ENCODE data around the gene PARP6. TPM values are rescaled to one million over a fixed set of nuclear protein-coding genes. Genes with fewer than 3 reads are reported as not detected.

PARP6 gene
- total RNA-seq, 2 donors from 2014 or later: 52.3 to 64.8 TPM

DNA sequence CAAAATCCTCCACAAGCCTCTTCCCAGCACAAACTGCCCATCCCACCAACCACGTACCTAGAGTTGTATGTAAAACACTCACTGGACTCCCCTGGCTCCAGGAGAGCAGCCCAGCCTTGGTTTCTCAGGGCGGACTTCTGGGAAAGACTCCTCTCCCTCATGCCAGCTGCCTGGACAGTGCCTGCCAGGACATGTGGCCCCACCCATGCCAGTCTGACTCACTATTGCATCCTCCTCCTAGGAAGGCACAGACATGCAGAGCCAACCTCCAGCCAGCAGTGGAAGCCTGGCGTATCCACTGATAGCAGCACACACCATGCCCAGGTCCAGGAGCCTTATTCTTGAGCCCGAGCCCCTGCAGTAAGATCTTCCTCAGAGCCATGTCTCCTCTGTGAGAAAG lies 50.0 kb downstream of the PARP6 start:
- peaks cover 47 to 89% of the 10 kb centered on the region in 2 donors for H3K36me3 Mint-ChIP-seq
- no peaks in the 10 kb centered on the region for H3K9me3 Mint-ChIP-seq
- peak overlapping the region; percentile 73 to 81 for H3K27ac Mint-ChIP-seq
- ATAC-seq (no peak), DNase-seq (ENCODE audit: low spot score in 2 of 2) (no peak)

DNA sequence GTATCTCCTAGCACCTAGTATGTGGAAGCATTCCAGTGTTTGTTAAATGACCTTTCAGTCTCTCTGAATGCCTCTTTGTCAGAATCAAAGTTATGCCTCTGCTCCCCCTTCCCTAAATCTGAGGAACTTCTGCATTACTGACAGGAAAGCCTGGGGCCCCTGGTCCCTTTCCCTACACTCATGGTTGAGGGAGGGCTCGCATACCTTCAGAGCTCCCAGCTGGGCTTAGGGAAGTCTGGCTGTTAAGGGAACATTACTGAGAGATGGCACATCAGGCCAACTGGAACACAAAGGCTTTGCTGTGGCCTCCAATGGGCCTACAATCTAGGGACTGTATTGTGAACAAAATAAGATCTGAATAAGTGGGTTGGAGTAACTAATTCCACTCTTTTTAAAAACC lies 51.7 kb downstream of the PARP6 start:
- Mint-ChIP-seq H3K27ac (peak overlapping the region; percentile 20 to 84), H3K9me3 (no peaks in the 10 kb centered on the region), H3K36me3 (peaks cover 48 to 79% of the 10 kb centered on the region in 2 donors)
- DNase-seq (ENCODE audit: low spot score in 2 of 2) (no peak), ATAC-seq (no peak)

DNA sequence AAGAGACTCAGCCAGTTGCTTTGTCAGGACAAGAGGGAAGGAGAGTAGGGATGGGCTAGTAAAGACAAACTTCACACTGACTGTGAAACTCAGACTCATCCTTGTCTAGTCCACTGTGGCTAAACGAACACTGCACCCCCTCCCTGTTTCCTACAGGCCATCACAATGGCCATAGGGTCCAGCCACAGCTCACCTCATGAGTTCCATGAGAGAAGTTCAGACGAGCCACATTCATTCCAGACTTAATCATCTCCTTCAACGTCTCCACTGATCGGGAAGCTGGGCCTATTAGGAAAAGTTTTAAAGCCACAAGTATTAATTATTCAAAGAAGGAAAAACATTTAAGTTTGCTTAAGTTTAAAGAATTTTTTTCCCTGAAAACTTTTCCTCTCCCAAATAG lies 55.1 kb downstream of the PARP6 start:
- no peaks in the 10 kb centered on the region for H3K9me3 Mint-ChIP-seq
- ATAC-seq (no peak), DNase-seq (ENCODE audit: low spot score in 2 of 2) (no peak)
- peak overlapping the region; percentile 18 to 57 for H3K27ac Mint-ChIP-seq
- H3K36me3 Mint-ChIP-seq: peaks cover 28 to 68% of the 10 kb centered on the region in 2 donors

DNA sequence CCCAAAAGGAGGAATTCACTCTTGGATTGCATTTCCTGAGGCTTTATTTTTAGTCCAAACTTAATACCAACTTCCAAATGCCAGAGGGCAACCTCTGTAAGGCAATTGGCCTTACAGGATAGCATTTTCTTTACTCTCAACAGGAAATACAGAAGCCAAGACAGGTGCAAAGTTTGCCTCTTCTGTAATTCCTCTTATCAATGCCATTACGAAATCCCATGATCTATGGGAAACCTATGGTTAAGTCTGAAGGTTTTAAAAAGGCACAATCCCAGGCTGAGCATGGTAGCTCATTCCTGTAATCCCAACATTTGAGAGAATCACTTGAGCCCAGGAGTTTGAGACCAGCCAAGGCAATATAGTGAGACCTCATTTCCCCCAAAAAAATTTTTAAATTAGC lies 56.3 kb downstream of the PARP6 start:
- no peak for ATAC-seq
- H3K27ac Mint-ChIP-seq: no peak overlapping the region
- no peaks in the 10 kb centered on the region for H3K9me3 Mint-ChIP-seq
- peaks cover 33 to 63% of the 10 kb centered on the region in 2 donors for H3K36me3 Mint-ChIP-seq
- DNase-seq (ENCODE audit: low spot score in 2 of 2): no peak

DNA sequence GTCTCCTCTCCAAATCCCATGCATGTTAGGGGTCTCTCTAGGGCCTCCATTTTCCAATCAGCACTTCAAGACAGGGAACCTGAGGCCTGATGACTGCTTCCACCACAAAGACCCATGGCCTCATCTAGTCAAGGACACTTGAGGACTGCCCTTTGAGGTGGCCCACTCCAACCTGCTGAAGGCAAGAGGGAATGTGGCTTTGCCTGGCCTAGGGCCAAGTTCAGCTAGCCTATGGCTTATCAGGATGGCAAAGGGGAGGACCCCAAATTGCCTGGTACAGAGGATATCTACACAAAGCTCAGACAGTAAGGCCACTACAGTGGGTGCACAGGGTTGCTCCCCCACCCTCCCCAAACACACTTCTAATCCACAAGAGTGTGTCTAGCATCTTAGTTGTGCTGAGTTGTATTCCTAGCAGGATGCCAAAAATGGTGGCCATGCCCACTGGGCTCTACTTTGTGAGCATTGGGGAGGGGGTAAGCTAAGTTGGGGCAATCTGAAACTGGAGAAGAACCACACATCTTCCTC lies 64.7 kb downstream of the PARP6 start:
- Mint-ChIP-seq H3K9me3 (no peaks in the 10 kb centered on the region), H3K27ac (peak overlapping the region in 1 of 2 donors; percentile 62), H3K36me3 (peaks cover 72 to 80% of the 10 kb centered on the region in 2 donors)
- DNase-seq (ENCODE audit: low spot score in 2 of 2) (no peak), ATAC-seq (no peak)

DNA sequence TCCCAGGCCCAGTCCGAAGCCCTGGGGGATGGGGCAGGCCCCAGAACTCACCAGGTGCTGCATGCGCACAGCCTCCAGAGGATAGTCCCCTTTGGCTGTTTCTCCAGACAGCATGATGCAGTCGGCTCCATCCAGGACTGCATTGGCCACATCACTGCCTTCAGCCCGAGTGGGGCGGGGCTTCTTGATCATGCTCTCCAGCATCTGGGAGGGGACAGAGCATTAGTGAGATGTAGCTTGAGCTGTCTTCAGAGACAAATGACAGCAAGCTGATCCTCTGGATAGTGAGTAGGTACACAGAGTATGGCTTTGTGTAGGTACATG lies 65.7 kb downstream of the PARP6 start:
- peak overlapping the region; percentile 62 to 87 for H3K27ac Mint-ChIP-seq
- H3K36me3 Mint-ChIP-seq: peaks cover 70 to 78% of the 10 kb centered on the region in 2 donors

DNA sequence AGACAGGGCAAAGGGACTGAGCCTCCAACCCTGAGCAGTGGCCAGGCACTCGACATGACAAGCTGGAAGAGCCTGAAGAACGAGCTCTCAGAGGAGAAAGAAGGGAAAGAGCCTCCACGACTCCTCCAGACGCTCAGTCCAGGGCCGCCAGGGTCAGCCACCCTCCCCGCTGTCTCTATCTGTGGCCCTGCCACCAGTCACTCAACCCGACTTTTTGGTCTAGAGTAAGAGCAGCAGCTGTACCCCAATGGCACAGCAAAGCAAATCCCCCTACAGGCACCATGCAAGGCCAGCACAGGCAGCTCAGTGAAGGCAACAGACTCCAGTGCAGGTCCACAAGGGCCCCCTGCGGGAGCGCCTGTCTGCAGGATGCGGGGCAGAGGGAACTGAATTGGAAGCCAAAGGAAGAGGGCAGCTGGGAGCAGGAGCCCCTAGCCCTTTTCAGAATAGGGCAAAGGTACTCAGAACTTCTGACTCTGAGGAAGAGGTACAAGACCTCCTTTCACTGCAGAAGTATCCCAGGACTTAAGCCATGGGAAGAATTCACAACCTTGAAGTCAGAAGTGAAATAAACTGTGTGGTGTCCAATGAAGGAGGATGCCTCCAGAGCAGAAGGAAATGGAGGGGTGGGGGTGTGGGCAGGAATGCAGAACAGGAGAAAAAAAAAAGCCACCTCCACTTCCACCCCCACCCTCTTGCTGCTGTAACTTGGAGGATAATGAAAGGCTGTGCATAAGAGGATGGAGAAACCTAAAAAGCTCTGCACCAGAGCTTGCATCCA lies 66.3 kb downstream of the PARP6 start:
- peak overlapping the region; percentile 62 to 88 for H3K27ac Mint-ChIP-seq
- peak in 1 of 2 donors; percentile 10 for ATAC-seq
- no peaks in the 10 kb centered on the region for H3K9me3 Mint-ChIP-seq
- DNase-seq (ENCODE audit: low spot score in 2 of 2): no peak
- H3K36me3 Mint-ChIP-seq: peaks cover 70 to 73% of the 10 kb centered on the region in 2 donors

More for the DNA sequence above, 65.7 kb downstream of the PARP6 start:
- no peak for ATAC-seq
- no peaks in the 10 kb centered on the region for H3K9me3 Mint-ChIP-seq
- DNase-seq (ENCODE audit: low spot score in 2 of 2): no peak

DNA sequence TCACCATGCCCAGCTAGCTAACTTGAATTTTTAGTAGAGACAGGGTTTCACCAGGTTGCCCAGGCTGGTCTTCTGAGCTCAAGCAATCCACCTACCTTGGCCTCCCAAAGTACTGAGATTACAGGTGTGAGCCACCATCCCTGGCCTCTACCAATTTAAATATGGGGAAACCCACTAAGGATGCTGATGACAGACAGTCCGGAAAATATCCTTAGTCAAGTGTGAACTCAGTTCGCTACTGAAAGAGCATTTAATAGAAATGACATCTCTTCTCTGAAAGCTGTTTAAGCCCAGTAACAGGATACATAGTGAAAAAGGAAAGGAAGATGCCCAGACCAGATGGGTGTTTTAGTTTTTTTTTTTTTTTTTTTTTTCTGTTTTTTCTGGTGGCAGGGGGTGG lies 67.1 kb downstream of the PARP6 start:
- peak in 1 of 2 donors; percentile 64 for ATAC-seq
- Mint-ChIP-seq H3K36me3 (peaks cover 68 to 72% of the 10 kb centered on the region in 2 donors), H3K27ac (peak overlapping the region; percentile 62 to 88), H3K9me3 (no peaks in the 10 kb centered on the region)
- DNase-seq (ENCODE audit: low spot score in 2 of 2): no peak

DNA sequence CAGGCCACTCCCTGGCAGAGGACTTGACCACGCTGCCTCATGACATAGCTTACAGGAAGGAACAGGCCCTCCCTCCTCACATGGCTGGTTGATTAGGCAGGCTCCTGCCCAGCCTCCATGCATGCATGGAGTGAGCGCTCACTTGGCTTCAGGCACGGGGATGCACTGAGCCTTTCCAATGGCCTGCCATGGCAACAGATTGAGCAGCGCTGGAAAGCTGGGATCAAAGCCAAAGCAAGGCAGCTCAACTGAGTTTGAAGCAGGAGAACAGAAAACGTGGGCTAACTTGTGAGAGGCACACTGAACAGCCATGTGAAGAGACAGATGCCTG lies 68.9 kb downstream of the PARP6 start:
- Mint-ChIP-seq H3K27ac (peak overlapping the region; percentile 74 to 85), H3K36me3 (peaks cover 59 to 63% of the 10 kb centered on the region in 2 donors), H3K9me3 (no peaks in the 10 kb centered on the region)
- DNase-seq (ENCODE audit: low spot score in 2 of 2): no peak
- no peak for ATAC-seq

DNA sequence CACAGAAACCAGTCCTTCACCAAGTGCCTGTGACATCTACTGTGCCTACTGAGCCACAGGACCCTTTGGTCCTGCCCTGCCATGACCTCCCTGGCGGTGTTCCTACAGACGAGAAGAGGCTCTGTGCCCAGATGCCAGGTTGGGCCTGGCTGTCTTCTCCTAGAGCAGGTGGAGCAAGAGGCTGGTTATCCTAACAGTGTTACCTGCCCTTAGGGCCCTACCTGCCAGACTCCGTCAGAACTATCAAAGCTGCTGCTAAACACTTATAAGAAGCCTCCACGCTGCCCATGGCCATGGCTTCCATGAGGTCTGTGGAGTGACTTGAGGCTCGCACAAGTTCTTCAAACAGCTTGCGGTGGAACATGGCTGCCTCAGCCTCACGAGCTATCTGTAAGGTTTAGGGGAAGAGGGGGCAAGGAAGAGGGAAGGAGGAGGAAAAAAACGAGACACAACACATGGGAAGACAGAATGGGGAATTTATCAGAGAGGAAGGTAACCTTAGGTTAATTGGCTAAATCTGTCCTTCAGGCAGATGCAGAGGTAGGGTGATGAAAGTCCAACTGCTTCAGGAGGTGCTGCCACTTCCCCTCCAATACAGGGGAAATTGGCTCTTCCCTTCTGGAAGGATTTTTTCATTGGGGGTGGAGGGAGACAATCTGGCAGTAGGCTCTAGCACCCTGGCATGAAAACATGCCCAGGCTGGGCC lies 69.4 kb downstream of the PARP6 start:
- ATAC-seq (no peak), DNase-seq (ENCODE audit: low spot score in 2 of 2) (no peak)
- Mint-ChIP-seq H3K36me3 (peaks cover 58 to 59% of the 10 kb centered on the region in 2 donors), H3K27ac (peak overlapping the region in 1 of 2 donors; percentile 85), H3K9me3 (no peaks in the 10 kb centered on the region)

DNA sequence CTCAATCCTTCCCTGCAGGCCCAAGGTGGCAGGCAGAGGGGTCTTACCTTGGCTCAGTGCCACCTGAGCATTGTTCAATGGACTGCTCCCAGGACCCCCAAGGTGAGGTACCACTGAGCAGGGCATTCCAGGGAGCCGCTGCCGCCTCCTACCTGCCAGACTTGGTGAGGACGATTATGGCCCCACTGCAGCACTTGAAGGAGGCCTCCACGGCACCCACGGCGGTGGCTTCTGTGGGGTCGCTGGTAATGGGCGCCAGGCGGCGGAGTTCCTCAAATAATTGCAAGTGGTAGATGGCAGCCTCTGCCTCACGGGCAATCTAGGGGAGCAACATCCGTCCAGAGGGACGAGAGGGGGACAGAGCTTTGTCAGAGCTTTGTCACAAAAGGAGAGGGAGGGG lies 70.1 kb downstream of the PARP6 start:
- peak overlapping the region; percentile 50 to 85 for H3K27ac Mint-ChIP-seq
- peaks cover 55 to 59% of the 10 kb centered on the region in 2 donors for H3K36me3 Mint-ChIP-seq
- no peak for DNase-seq (ENCODE audit: low spot score in 2 of 2)
- H3K9me3 Mint-ChIP-seq: no peaks in the 10 kb centered on the region
- ATAC-seq: no peak

DNA sequence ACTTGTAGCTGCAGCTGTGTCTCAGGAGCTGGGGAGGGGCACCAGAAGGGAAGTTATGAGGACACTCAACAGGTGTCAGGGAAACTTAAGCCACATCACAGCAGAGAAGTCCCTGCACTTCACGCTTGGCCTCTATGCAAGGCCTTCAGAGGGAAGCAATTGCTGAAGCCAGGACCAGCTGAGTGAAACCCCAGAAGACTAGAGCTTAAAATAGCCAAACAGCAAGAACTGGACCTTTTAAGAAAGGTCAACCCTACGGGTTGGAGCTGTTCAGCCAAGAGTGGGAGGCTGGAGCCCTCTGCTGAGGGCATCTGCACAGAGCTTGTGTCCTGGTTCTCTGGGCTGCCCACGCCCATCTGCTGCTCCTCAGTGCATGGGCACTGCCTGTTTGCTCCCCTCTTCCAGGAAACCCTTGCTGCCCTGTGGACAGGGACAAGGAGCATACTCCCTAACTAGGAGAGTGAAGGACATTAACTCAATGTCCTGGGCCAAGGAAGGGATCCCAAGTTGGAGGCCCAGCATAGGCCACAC lies 70.9 kb downstream of the PARP6 start:
- no peak for ATAC-seq
- H3K36me3 Mint-ChIP-seq: peaks cover 47 to 51% of the 10 kb centered on the region in 2 donors
- DNase-seq (ENCODE audit: low spot score in 2 of 2): no peak
- no peak overlapping the region for H3K27ac Mint-ChIP-seq
- H3K9me3 Mint-ChIP-seq: no peaks in the 10 kb centered on the region

DNA sequence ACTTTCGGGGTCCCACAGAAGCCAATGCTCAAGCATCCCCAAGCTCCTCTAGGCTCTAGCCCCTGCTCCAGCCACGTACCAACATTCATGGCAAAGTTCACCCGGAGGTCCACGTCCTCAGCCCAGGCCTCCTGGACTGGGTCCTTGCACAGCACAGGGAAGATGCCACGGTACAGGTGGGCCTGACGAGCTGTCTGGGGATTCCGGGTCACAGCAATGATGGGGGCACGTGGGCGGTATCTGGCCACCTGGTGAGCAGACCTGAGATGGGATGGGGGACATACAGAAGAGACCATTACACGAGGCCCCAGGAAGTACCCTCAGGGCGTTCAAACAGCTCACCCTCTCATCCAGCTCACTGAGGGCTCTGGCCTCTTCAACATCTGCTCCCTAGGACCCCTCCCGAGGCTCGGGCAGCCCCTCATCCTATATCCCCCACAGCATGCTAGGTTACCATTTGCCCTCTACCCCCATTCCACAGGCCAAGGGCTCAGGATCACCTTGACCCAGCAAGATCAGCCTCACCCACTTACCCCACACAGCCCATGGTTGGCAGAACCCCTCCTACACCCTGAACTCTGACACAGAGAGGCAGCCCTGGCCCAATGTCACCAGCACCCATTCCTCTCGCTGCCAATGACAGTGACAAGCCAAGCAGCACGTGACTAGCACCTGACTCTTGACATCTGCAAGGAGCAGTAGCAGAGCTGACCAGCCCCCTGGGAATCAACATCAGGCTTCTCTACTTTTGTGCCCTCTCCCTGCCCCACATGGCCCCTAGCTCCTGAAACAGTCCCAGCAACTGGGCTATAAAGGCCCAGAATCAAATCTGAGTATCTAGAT lies 71.7 kb downstream of the PARP6 start:
- DNase-seq (ENCODE audit: low spot score in 2 of 2): peak in 1 of 2 donors; percentile 10
- H3K27ac Mint-ChIP-seq: peak overlapping the region in 1 of 2 donors; percentile 36
- H3K9me3 Mint-ChIP-seq: no peaks in the 10 kb centered on the region
- ATAC-seq: no peak
- peaks cover 38 to 43% of the 10 kb centered on the region in 2 donors for H3K36me3 Mint-ChIP-seq

DNA sequence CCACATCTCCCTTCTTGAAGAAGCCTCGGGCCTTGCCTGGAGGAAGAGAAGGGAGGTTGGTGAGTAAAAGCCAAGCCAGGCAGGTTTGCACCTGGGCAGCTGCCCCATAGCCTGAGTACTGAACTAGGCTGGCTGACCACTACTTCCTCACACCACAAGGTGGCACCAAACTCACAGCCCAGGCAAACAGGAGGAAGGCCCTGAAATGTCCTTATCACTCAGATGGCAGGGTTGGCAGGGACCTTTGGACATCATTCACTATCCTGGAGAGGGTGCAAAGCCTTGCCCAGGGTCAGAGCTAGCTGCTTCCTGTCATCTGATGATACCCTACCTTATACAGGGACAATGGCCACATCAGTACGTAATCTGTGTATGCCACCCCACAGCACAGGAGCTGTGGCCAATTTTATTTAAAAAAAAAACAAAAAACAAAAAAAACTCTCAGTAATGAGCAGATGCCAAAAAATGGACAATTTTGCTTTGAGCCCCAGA lies 72.6 kb downstream of the PARP6 start:
- H3K36me3 Mint-ChIP-seq: peaks cover 30 to 37% of the 10 kb centered on the region in 2 donors

DNA sequence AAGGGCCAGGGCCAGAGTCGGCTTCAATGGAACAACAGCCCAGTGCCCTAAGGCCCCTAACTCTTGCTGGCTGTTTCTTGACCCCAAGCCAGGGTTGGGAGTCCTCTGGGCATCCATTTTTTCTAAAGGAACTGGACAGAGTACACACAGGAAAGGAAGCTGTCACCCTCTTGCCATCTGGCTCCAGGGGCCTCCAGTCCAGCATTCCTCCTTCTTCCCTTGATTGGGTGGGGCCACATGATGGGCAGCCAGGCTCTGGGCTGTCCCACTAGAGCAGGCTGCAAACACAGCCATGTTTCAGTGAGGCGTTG lies 73.2 kb downstream of the PARP6 start:
- peak in 1 of 2 donors; percentile 12 for DNase-seq (ENCODE audit: low spot score in 2 of 2)
- ATAC-seq: no peak
- Mint-ChIP-seq H3K9me3 (no peaks in the 10 kb centered on the region), H3K27ac (peak overlapping the region in 1 of 2 donors; percentile 44), H3K36me3 (peaks cover 24 to 33% of the 10 kb centered on the region in 2 donors)

More for the DNA sequence above, 72.6 kb downstream of the PARP6 start:
- Mint-ChIP-seq H3K9me3 (no peaks in the 10 kb centered on the region), H3K27ac (peak overlapping the region in 1 of 2 donors; percentile 60)
- ATAC-seq (peak; percentile 43 to 64), DNase-seq (ENCODE audit: low spot score in 2 of 2) (peak; percentile 70 to 74)

Measured in activated naive CD4-positive, alpha-beta T cell treated with anti-CD3 and anti-CD28 coated beads, Interleukin-2, amount 50 U/mL, for 72 hours (primary cell).